ENCODE measurements around the gene TECPR2. TPM values are rescaled to one million over a fixed set of nuclear protein-coding genes. Genes with fewer than 3 reads are reported as not detected.

Gene TECPR2
- total RNA-seq, 1 donor from 2014 or later, result 14.6 TPM

GRCh38 chr14:102497998-102498677 lies 135.4 kb downstream of the TECPR2 start:
- peak; percentile 29 for DNase-seq

- no peak for DNase-seq
Measured at GRCh38 chr14:102498678-102499265, 136.0 kb downstream of the TECPR2 start.

GRCh38 chr14:102499401-102500157 lies 136.8 kb downstream of the TECPR2 start:
- DNase-seq, result no peak

- DNase-seq, result peak; percentile 86
Measured at GRCh38 chr14:102500158-102500662, 137.5 kb downstream of the TECPR2 start.

GRCh38 chr14:102500713-102501112 lies 138.0 kb downstream of the TECPR2 start:
- DNase-seq, result no peak

GRCh38 chr14:102501751-102502315 lies 139.1 kb downstream of the TECPR2 start:
- no peak for DNase-seq

GRCh38 chr14:102502571-102502970 lies 139.8 kb downstream of the TECPR2 start:
- DNase-seq, result no peak

GRCh38 chr14:102503641-102504327 lies 141.0 kb downstream of the TECPR2 start:
- DNase-seq, result peak; percentile 83

GRCh38 chr14:102504328-102504999 lies 141.7 kb downstream of the TECPR2 start:
- no peak for DNase-seq

- DNase-seq, result no peak
Measured at GRCh38 chr14:102505000-102505619, 142.4 kb downstream of the TECPR2 start.

GRCh38 chr14:102505775-102506625 lies 143.3 kb downstream of the TECPR2 start:
- DNase-seq, result no peak

- no peak for DNase-seq
Measured at GRCh38 chr14:102506626-102506925, 143.8 kb downstream of the TECPR2 start.

- DNase-seq, result no peak
Measured at GRCh38 chr14:102507081-102507856, 144.5 kb downstream of the TECPR2 start.

- DNase-seq, result no peak
Measured at GRCh38 chr14:102507857-102508312, 145.1 kb downstream of the TECPR2 start.

- no peak for DNase-seq
Measured at GRCh38 chr14:102508410-102508773, 145.7 kb downstream of the TECPR2 start.

- peak; percentile 54 for DNase-seq
Measured at GRCh38 chr14:102508774-102509745, 146.3 kb downstream of the TECPR2 start.

GRCh38 chr14:102509746-102510615 lies 147.2 kb downstream of the TECPR2 start, which contains the start of gene ANKRD9:
ANKRD9 (minus strand) TSS chr14:102509776; CDS start chr14:102507889, 1,887 bp downstream.
- DNase-seq, result peak; percentile 96

Measured in dermis blood vessel endothelial cell (primary cell).